Esophagus squamous epithelium (tissue), 5 donors: ENCODE results near the gene TMEM86A. TPM values are rescaled to one million over a fixed set of nuclear protein-coding genes. Genes with fewer than 3 reads are reported as not detected.
"Not testable (repeated sequence)": the region's sequence is repeated elsewhere in the genome, so short reads cannot be mapped to it uniquely, and the experiment has no call there.

ENCODE experiments used
- DNase-seq: peaks from one replicate; lab custom pipeline; 2025; lab: John Stamatoyannopoulos, UW
- H3K27ac ChIP-seq, 4 donors: fragments of 200-600 bp; sonication (generic); one replicate each; pipeline ENCODE4 v1.5.1; 2016 to 2019; ENCODE audit warnings: mild to moderate bottlenecking in 1 of 4
- H3K27me3 ChIP-seq, 4 donors: fragments of 200-600 bp; sonication (generic); 1 replicate in 3 of 4; 2 replicates in 1 of 4; pipeline versions ENCODE4 v1.5.1 to v1.6.0; 2017 to 2021; ENCODE audit warnings: antibody characterized with exemption in 1 of 4
- H3K36me3 ChIP-seq, 3 donors: fragments of 200-600 bp; sonication (generic); one replicate each; pipeline ENCODE4 v1.5.1; 2016 to 2019
- H3K4me1 ChIP-seq, 3 donors: fragments of 200-600 bp; sonication (generic); one replicate each; pipeline ENCODE4 v1.5.1; 2017 to 2019
- H3K4me3 ChIP-seq, 4 donors: fragments of 200-600 bp; sonication (generic); 1 replicate in 3 of 4; 2 replicates in 1 of 4; pipeline ENCODE4 v1.5.1; 2016 to 2019; ENCODE audit warnings: mild to moderate bottlenecking in 2 of 4, moderate library complexity in 1 of 4
- H3K9me3 ChIP-seq, 3 donors: fragments of 200-600 bp; sonication (generic); one replicate each; pipeline ENCODE4 v1.5.1; 2016 to 2019
- POLR2A ChIP-seq, 4 donors: fragments of 450-650 bp; IDR thresholded peaks; one replicate each; pipeline ENCODE4 v1.6.1; 2017; ENCODE audit warnings: antibody characterized with exemption in 4 of 4, mild to moderate bottlenecking in 4 of 4, moderate library complexity in 3 of 4
- WGBS, 2 donors: methylation state at CpG; one replicate each; pipeline ENCODE4 v1.1.5; 2018; 5-methylcytosine and 5-hydroxymethylcytosine counted together
- intact Hi-C: fragments of 100-400 bp; cut with DNase I; formaldehyde crosslinking; loops from one replicate; pipeline ENCODE4 v1.15.0; 2022
- total RNA-seq, 4 donors: library from RNA; depleted of rRNA; stranded (reverse); fragments of >200 nt; gene quantifications; one replicate each; pipeline ENCODE4 v1.1.0, GENCODE V29; 2016
- TF ChIP-seq, protein P1 (sequence below), 6 experiments: fragments of 450-650 bp in 4 of 6; fragments of 200-600 bp in 2 of 6; sonication (generic) in 2 of 6; IDR thresholded peaks; one replicate each; pipeline ENCODE4 v1.5.1; 2016 to 2019; ENCODE audit warnings: antibody characterized with exemption in 6 of 6, mild to moderate bottlenecking in 4 of 6, moderate library complexity in 4 of 6
- donor health status: DM: yes; HTN: yes; CAD: no.

The TMEM86A gene
- 1 to 10 TPM in 3 of 4 donors, under 1 TPM in 1; 0.97 to 4.8 (median 1.5) TPM for total RNA-seq

- TF ChIP-seq, protein P1, sequence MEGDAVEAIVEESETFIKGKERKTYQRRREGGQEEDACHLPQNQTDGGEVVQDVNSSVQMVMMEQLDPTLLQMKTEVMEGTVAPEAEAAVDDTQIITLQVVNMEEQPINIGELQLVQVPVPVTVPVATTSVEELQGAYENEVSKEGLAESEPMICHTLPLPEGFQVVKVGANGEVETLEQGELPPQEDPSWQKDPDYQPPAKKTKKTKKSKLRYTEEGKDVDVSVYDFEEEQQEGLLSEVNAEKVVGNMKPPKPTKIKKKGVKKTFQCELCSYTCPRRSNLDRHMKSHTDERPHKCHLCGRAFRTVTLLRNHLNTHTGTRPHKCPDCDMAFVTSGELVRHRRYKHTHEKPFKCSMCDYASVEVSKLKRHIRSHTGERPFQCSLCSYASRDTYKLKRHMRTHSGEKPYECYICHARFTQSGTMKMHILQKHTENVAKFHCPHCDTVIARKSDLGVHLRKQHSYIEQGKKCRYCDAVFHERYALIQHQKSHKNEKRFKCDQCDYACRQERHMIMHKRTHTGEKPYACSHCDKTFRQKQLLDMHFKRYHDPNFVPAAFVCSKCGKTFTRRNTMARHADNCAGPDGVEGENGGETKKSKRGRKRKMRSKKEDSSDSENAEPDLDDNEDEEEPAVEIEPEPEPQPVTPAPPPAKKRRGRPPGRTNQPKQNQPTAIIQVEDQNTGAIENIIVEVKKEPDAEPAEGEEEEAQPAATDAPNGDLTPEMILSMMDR (IDR thresholded peaks at IDR 0.05), result peak in 1 of 6 experiments; percentile 7
- peak in 3 of 4 donors; percentile 64 to 87 (median 75) for TF ChIP-seq POLR2A (IDR thresholded peaks at IDR 0.05)
- Histone ChIP-seq H3K4me1 (peaks cover 12 to 29% (median 13%) of the 10 kb centered on the region in 3 donors), H3K36me3 (peaks cover 0 to 20% (median 4%) of the 10 kb centered on the region in 3 donors), H3K27me3 (no peaks in the 10 kb centered on the region), H3K4me3 (peak within 1 kb of the TSS; percentile 68 to 95 (median 85)), H3K9me3 (no peaks in the 10 kb centered on the region), H3K27ac (peak within 1 kb of the TSS; percentile 74 to 91 (median 84))
- peak; percentile 59 for DNase-seq
- WGBS, 2 donors, result 0 to 2% methylated on average over 2 to 6 of the region's 98 CpGs
- intact Hi-C loops, result no loop called here
Measured at GRCh38 chr11:18698341-18699268, at the start of gene TMEM86A. Gene TMEM86A, plus strand, starts transcription at chr11:18698779. Its CDS starts 108 bp downstream, at chr11:18698887.

DNA sequence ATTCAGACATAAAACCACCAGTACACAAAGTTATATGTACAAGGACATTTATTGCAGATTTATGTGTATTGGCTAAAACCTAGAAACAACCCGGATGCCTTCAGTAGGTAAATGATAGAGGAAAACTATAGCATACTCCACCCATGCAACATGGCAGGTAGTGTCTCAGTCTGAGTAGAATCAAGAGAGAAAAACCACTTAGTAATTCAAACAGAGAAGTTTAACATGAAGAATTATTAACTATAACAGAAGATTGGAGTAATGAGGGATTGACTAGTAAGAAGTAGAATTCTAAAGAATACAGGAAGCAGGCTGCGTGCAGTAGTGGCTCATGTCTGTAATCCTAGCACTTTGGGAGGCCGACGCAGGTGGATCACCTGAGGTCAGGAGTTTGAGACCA lies 48.2 kb upstream of the TMEM86A start:
- WGBS, 2 donors, result 61 to 79% methylated on average over 4 of the region's 4 CpGs
- H3K4me3 ChIP-seq, result no peak overlapping the region
- DNase-seq, result no peak
- H3K9me3 ChIP-seq, result no peaks in the 10 kb centered on the region
- H3K4me1 ChIP-seq, result no peaks in the 10 kb centered on the region
- intact Hi-C loops, result no loop called here
- no peak overlapping the region for H3K27ac ChIP-seq
- H3K36me3 ChIP-seq, result no peaks in the 10 kb centered on the region
- TF ChIP-seq, protein P1 (IDR thresholded peaks at IDR 0.05), result no peak
- no peaks in the 10 kb centered on the region for H3K27me3 ChIP-seq

DNA sequence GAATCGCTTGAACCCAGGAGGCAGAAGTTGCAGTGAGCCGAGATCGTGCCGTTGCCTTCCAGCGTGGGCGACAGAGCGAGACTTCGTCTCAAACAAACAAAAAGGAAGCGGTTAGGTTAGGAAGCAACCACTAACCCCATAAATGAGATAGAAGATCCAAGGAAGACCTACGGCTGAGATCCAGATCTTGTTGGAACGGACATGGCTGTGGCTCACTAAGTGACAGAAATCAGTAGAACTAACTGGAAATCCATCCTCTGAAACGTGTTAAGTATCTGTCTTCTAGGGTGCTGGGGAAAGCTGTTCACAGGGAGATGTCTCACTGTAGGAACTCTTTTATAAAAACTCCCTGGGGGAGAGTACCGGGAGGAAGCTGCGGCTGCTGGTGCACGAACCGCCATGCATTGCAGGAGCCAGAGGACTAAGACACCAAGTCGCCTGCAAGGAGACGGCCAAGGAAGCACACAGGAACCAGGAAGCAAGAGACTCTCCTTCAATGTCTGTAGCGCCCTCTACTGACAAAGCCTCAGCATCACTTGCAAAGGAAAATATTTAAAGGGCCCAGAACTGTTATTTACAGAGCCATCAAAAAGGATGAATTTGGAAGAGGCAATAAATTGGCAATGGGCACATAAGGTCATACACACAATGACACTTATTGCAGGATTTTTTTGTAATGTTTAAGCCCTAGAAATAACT lies 47.6 kb upstream of the TMEM86A start:
- 67 to 82% methylated on average over 14 to 19 of the region's 19 CpGs for WGBS, 2 donors
- Histone ChIP-seq H3K27me3 (no peaks in the 10 kb centered on the region), H3K4me1 (no peaks in the 10 kb centered on the region), H3K36me3 (no peaks in the 10 kb centered on the region), H3K27ac (no peak overlapping the region), H3K4me3 (no peak overlapping the region), H3K9me3 (no peaks in the 10 kb centered on the region)
- TF ChIP-seq POLR2A (IDR thresholded peaks at IDR 0.05), result no peak
- TF ChIP-seq, protein P1 (IDR thresholded peaks at IDR 0.05), result peak; percentile 45 to 75 (median 52)
- intact Hi-C loops, result no loop called here
- no peak for DNase-seq

DNA sequence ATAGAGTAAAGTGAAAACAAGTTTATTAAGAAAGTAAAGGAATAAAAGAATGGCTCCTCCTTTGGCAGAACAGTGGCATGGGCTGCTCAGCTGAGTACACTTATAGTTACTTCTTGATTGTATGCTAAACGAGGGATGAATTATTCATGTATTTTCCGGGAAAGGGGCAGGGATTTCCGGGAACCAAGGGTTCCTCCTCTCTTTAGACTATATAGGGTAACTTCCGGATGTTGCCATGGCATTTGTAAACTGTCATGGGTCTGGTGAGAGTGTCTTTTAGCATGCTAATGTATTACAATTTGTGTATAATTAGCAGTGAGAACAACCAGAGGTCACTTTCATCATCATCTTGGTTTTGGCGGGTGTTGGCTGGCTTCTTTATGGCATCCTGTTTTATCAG lies 40.9 kb upstream of the TMEM86A start:
- Histone ChIP-seq H3K36me3 (no peaks in the 10 kb centered on the region), H3K4me3 (no peak overlapping the region), H3K27me3 (peaks cover 0 to 12% (median 0%) of the 10 kb centered on the region in 4 donors), H3K9me3 (no peaks in the 10 kb centered on the region), H3K27ac (no peak overlapping the region), H3K4me1 (no peaks in the 10 kb centered on the region)
- WGBS, 2 donors, result 66 to 79% methylated on average over 5 of the region's 5 CpGs
- TF ChIP-seq POLR2A (IDR thresholded peaks at IDR 0.05), result no peak
- TF ChIP-seq, protein P1 (IDR thresholded peaks at IDR 0.05), result no peak
- intact Hi-C loops, result no loop called here
- no peak for DNase-seq

- H3K4me3 ChIP-seq, intact Hi-C loops, H3K36me3 ChIP-seq, H3K9me3 ChIP-seq, DNase-seq, H3K27ac ChIP-seq, H3K27me3 ChIP-seq: not testable (repeated sequence)
- 57 to 76% methylated on average over 7 to 9 of the region's 10 CpGs for WGBS, 2 donors
- peaks cover 0 to 16% (median 6%) of the 10 kb centered on the region in 3 donors for H3K4me1 ChIP-seq
Measured at GRCh38 chr11:18665353-18665872, 33.2 kb upstream of the TMEM86A start.
